ENCODE data around the gene CHRNA4. TPM values are rescaled to one million over a fixed set of nuclear protein-coding genes. Genes with fewer than 3 reads are reported as not detected.

Gene CHRNA4
- total and polyA plus RNA-seq, 2 of the 13 experiments (the other 11 are each of a cell fraction or from before 2014, with no cell fraction given): not detected

GRCh38 chr20:63394069-63394919, 33.1 kb upstream of the CHRNA4 start:
- Histone ChIP-seq H3K9me3 (ENCODE audit: low read length) (no peaks in the 10 kb centered on the region), H3K36me3 (replicated peaks in 1 of 2; ENCODE audit: control insufficient read depth in 1 of 2, insufficient read depth in 2 of 2, low read length in 2 of 2) (no peaks in the 10 kb centered on the region), H3K27me3 (ENCODE audit: control insufficient read depth in 1 of 2, insufficient read depth in 2 of 2, low read length in 2 of 2) (peaks cover 38 to 76% of the 10 kb centered on the region in 2 experiments), H3K4me1 (ENCODE audit: insufficient read depth, low read length) (no peaks in the 10 kb centered on the region), H4K20me1 (ENCODE audit: insufficient read depth, low read length) (peaks cover 4% of the 10 kb centered on the region; the same call in 1 of the 2 replicates), H3K79me2 (ENCODE audit: insufficient read depth, low read length) (no peaks in the 10 kb centered on the region), H2AFZ (ENCODE audit: low read length) (no peak overlapping the region), H3K4me3 (replicated peaks in 1 of 3; ENCODE audit: insufficient read depth in 1 of 3, low read depth in 2 of 3, low read length in 3 of 3) (no peak overlapping the region), H3K27ac (ENCODE audit: extremely low read length, insufficient read depth, low read length) (no peak overlapping the region), H3K4me2 (ENCODE audit: low read depth, low read length) (no peak overlapping the region), H3K9ac (ENCODE audit: insufficient read depth, low read depth, low read length) (no peak overlapping the region)
- DNase-seq (ENCODE audit: low spot score): no peak
- in situ Hi-C loops (cut with HindIII; ENCODE audit: extremely low pct_ligation_motif_present, low pct_unique_long_range_greater_than_20kb): no loop called here
- intact Hi-C loops (cut with micrococcal nuclease; ENCODE audit: unreplicated experiment): no loop called here
- no peak for FAIRE-seq
- POLR2A ChIA-PET: no interaction called here
- no peak for ATAC-seq
- CTCF ChIA-PET (ENCODE audit: low intra/inter-chr PET ratio, low total read pairs): no interaction called here
- no TSS peak for BruUV-seq (replicated peaks)
- WGBS (ENCODE audit: low lambda C conversion rate): 21% methylated on average over 28 of the region's 32 CpGs
- TF ChIP-seq DRAP1 (CRISPR knock-in tag; IDR thresholded peaks at IDR 0.05) (no peak), ARHGAP35 (CRISPR knock-in tag; IDR thresholded peaks at IDR 0.05; ENCODE audit: borderline replicate concordance) (no peak), KIAA2018 (CRISPR knock-in tag; IDR thresholded peaks at IDR 0.05; ENCODE audit: borderline replicate concordance) (no peak), PRMT3 (CRISPR knock-in tag; IDR thresholded peaks at IDR 0.05; ENCODE audit: borderline replicate concordance, low read depth) (no peak), ZNF343 (CRISPR knock-in tag; IDR thresholded peaks at IDR 0.05) (no peak), KLF15 (CRISPR knock-in tag; IDR thresholded peaks at IDR 0.05; ENCODE audit: borderline replicate concordance) (no peak), ELF1 (CRISPR knock-in tag; IDR thresholded peaks at IDR 0.05) (no peak), ZNF549 (CRISPR knock-in tag; IDR thresholded peaks at IDR 0.05) (no peak), PAWR (CRISPR knock-in tag; IDR thresholded peaks at IDR 0.05; ENCODE audit: borderline replicate concordance) (no peak), TFAP4 (IDR thresholded peaks at IDR 0.05; ENCODE audit: borderline replicate concordance, low read depth) (no peak), ZNF616 (CRISPR knock-in tag; IDR thresholded peaks at IDR 0.05; ENCODE audit: low read depth) (no peak), IRF9 (CRISPR knock-in tag; IDR thresholded peaks at IDR 0.05; ENCODE audit: borderline replicate concordance) (no peak), ZMYM4 (CRISPR knock-in tag; IDR thresholded peaks at IDR 0.05) (no peak)
